Measurements from ENCODE around the gene EBF3.

Gene EBF3

GRCh38 chr10:129809431-129809830 lies 154.6 kb downstream of the EBF3 start:
- DNase-seq (ENCODE audit: low spot score) (no peak), FAIRE-seq (no peak)

DNA sequence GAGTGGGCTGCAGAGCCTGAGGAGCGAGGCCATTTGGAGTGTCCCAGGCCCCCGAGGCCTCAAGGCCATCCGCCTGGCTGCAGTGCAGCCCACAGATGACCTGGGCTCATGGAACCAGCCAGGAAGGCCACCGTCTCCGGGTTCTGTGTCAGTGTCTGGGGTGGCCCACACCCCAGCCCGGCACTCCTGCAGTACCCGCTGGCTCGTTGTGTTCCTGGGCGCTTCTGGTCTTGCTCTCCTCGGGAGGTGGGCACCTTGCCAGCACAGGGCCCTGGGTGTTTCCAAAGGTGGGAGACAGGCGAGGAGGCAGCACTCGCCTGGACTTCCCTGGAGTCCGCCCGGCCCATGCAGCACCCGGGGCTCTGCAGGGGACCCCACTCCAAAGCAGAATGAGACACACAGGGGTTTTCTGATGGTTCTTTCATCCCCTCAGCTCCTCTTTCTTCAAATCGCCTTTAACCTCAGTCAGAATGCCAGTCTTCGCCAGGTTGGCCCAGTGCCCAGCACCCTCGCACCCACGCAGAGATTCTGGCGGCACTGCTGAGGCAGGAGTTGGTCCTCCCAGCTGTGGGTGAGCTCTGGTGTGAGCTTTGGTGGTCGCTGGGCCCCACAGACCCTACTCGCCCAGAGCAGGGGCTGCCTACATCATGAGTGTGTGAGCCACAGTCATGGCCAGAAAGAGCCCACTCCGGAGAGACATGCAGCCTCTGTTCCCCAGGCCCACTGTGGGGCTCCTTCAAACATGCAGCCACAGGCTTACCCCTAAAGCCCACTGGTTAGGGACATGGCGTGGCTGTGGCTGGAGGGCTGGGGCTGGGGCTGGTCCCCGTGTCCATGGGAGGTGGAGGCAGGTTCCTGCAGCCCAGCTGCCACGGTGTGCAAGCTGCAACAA lies 155.7 kb downstream of the EBF3 start:
- DNase-seq (ENCODE audit: low spot score) (no peak), FAIRE-seq (no peak)

DNA sequence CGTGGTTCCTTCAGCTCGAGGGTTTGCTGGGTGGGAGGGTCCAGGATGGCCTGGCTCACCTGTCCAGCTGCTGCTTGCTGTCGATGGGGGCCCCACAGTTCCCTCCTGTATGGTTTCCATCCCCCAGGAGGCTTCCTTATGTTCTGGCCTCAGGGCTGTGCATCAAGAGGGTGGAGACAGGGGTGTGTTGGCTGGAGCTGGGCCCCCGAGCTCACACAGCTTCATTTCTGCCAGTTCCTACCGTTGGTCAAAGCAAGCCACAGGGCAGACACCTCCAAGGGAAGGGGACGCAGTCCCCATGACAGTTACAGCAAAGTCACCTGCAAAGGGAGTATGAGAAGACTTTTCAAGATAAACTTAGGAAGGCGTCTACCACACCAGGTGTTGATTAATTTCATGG lies 156.9 kb downstream of the EBF3 start:
- DNase-seq (ENCODE audit: low spot score) = no peak
- FAIRE-seq = no peak

DNA sequence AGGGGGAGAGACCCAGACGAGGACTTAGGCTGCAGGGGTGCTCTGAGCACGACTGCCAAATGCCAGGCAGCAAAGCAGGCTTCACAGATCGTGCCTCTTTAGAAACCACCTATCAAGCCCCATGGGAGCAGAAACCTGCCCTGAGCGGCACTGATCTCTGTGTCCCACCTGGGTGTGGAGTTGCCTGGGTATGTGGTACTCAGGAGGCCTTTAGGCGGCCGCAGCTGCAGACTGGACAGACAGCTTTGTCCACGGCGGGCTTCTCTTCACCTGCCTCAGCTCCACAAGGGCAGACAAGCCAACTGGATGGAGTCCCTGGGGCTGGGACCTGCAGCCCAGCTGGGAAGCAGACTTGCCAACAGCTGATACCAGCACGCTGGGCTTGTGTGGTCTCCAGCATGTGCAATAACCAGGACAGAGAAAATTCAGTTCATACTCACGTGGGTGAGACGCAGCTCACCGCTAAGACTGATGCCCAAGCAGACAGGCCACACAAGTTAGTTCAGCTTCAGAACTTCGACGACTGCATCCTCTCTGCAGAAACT lies 163.2 kb downstream of the EBF3 start:
- FAIRE-seq (no peak), DNase-seq (ENCODE audit: low spot score) (no peak)

GRCh38 chr10:129799942-129800341 lies 164.1 kb downstream of the EBF3 start:
- DNase-seq (ENCODE audit: low spot score) (no peak), FAIRE-seq (no peak)

- DNase-seq (ENCODE audit: low spot score) = no peak
- no peak for FAIRE-seq
Measured at GRCh38 chr10:129796710-129797420, 167.2 kb downstream of the EBF3 start.

DNA sequence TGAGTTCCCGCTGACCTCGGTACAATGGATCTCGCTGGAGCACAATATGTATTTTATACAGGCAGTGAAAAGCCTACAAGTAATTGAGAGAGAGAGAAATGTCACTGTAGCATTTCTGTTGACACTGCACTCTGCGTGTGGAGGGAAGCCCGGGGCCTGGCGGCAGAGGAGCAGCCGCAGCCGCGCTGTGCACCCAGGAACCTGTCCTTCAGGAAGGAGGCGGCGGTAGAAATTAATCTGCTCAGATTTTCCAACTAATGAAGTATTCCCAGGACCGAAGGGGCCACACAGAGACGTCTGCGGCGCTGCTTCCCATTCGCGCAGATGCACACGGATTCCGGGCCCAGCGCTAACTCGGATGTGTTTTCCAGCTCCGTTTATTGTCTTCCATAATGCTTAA lies 170.1 kb downstream of the EBF3 start:
- FAIRE-seq = no peak
- no peak for DNase-seq (ENCODE audit: low spot score)

GRCh38 chr10:129793479-129793878 lies 170.6 kb downstream of the EBF3 start:
- no peak for FAIRE-seq
- DNase-seq (ENCODE audit: low spot score) = no peak

GRCh38 chr10:129792864-129793263 lies 171.2 kb downstream of the EBF3 start:
- DNase-seq (ENCODE audit: low spot score) (no peak), FAIRE-seq (no peak)

- DNase-seq (ENCODE audit: low spot score) = no peak
- no peak for FAIRE-seq
Measured at GRCh38 chr10:129792141-129792540, 171.9 kb downstream of the EBF3 start.

GRCh38 chr10:129790715-129791446 lies 173.2 kb downstream of the EBF3 start:
- DNase-seq (ENCODE audit: low spot score) (no peak), FAIRE-seq (no peak)

GRCh38 chr10:129788215-129788614 lies 175.9 kb downstream of the EBF3 start:
- DNase-seq (ENCODE audit: low spot score) (no peak), FAIRE-seq (no peak)

DNA sequence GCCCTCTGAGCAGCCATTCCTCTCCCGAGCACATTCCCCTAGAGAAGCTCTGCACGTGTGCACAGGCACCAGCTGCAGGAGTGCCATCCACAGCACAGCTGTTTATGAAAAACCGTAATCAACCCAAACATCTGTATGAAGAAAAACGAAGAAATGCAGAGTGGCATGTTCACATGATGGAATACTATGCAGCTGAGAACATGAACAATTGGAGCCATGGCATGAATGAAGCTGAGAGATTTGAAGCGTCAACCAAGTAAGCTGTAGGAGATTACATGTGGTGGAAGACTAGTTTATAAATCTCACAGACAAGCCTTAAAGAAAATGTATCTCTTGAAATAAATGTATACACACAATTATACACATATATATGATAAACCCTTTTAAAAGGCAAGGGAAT lies 176.5 kb downstream of the EBF3 start:
- FAIRE-seq (no peak), DNase-seq (ENCODE audit: low spot score) (no peak)

GRCh38 chr10:129786216-129786615 lies 177.9 kb downstream of the EBF3 start:
- DNase-seq (ENCODE audit: low spot score) (no peak), FAIRE-seq (no peak)

DNA sequence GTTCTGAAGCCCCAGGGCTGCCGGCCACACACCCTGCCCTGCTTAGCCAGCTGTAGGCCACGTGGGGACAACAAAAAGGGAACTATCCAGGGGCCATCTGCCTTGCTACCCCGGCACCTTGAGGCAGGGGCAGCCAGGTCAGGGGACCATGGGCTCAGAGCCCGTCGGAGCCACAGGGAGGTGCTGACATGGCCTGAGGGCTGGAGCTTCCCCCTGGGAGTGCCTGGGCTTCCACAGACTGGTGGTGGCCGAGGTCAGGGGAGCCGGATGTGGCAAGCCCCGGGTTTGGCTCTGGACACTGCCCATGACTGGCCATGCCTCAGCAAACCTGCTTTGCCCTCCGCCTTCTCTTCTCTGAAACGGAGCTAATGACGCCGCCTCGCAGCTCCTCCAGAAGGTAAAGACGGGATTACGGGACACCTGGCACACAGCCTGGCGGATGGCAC lies 178.5 kb downstream of the EBF3 start:
- FAIRE-seq = no peak
- DNase-seq (ENCODE audit: low spot score) = no peak
